GM23338 (cell line): ENCODE results near the gene SMC4. TPM values are rescaled to one million over a fixed set of nuclear protein-coding genes. Genes with fewer than 3 reads are reported as not detected.

ENCODE experiments used
- ATAC-seq: fragments of 200-7000 bp; cut with Tn5 transposase; 3 replicates; pipeline ENCODE4 v1.9.1; 2020
- DNase-seq: peaks from one replicate; pipeline ENCODE4 v3.0.0-alpha.2; 2015; ENCODE audit warnings: low spot score
- H2AFZ ChIP-seq: fragments of 200-600 bp; sonication (generic); 2 replicates; pipeline ENCODE4 v1.8.0; 2016; ENCODE audit warnings: antibody characterized with exemption, mild to moderate bottlenecking, moderate library complexity
- H3F3A ChIP-seq: fragments of 200-600 bp; sonication (generic); replicated peaks from 2 replicates; pipeline ENCODE4 v1.8.0; 2017; ENCODE audit warnings: antibody characterized with exemption, mixed run types, low read depth
- H3K27ac ChIP-seq: fragments of 200-600 bp; sonication (generic); 2 replicates; pipeline ENCODE4 v1.6.1; 2016; ENCODE audit warnings: low read depth
- H3K27me3 ChIP-seq: fragments of 200-600 bp; sonication (generic); 2 replicates; pipeline ENCODE4 v1.8.0; 2016; ENCODE audit warnings: mild to moderate bottlenecking, mixed run types, moderate library complexity; ENCODE audit not compliant: insufficient read depth
- H3K36me3 ChIP-seq: fragments of 200-600 bp; sonication (generic); 2 replicates; pipeline ENCODE4 v1.8.0; 2016; ENCODE audit warnings: mild to moderate bottlenecking; ENCODE audit not compliant: insufficient read depth
- H3K4me1 ChIP-seq: fragments of 200-600 bp; sonication (generic); 2 replicates; pipeline ENCODE4 v1.8.0; 2016; ENCODE audit warnings: mild to moderate bottlenecking, moderate library complexity; ENCODE audit not compliant: insufficient read depth
- H3K4me2 ChIP-seq: fragments of 200-600 bp; sonication (generic); 2 replicates; pipeline ENCODE4 v1.7.1; 2017; ENCODE audit warnings: mixed run types
- H3K4me3 ChIP-seq: fragments of 200-600 bp; sonication (generic); 2 replicates; pipeline ENCODE4 v1.6.1; 2016; ENCODE audit warnings: mixed run types
- H3K79me2 ChIP-seq: fragments of 200-600 bp; sonication (generic); replicated peaks from 2 replicates; pipeline ENCODE4 v1.8.0; 2017; ENCODE audit warnings: mild to moderate bottlenecking; ENCODE audit not compliant: insufficient read depth
- H3K9me2 ChIP-seq: fragments of 200-600 bp; sonication (generic); 2 replicates; pipeline ENCODE4 v1.8.0; 2017; ENCODE audit not compliant: insufficient read depth
- H4K20me1 ChIP-seq: fragments of 200-600 bp; sonication (generic); replicated peaks from 2 replicates; pipeline ENCODE4 v1.8.0; 2017; ENCODE audit warnings: mild to moderate bottlenecking; ENCODE audit not compliant: insufficient read depth
- H3K27ac Mint-ChIP-seq: 2 replicates; pipeline ENCODE4 v1.8.0; 2020; ENCODE audit warnings: inconsistent platforms, mild to moderate bottlenecking, moderate library complexity, mixed read lengths
- H3K27me3 Mint-ChIP-seq: 3 replicates; pipeline ENCODE4 v1.8.0; 2022; ENCODE audit warnings: low read depth, mild to moderate bottlenecking, moderate library complexity, mixed read lengths, inconsistent platforms; ENCODE audit not compliant: insufficient read depth, poor library complexity
- H3K36me3 Mint-ChIP-seq: 3 replicates; pipeline ENCODE4 v1.8.0; 2021; ENCODE audit warnings: low read depth, mild to moderate bottlenecking, inconsistent platforms, moderate library complexity, mixed read lengths
- H3K4me1 Mint-ChIP-seq: 3 replicates; pipeline ENCODE4 v1.8.0; 2020; ENCODE audit warnings: mild to moderate bottlenecking, inconsistent platforms, mixed read lengths
- H3K4me3 Mint-ChIP-seq: 3 replicates; pipeline ENCODE4 v1.8.0; 2021; ENCODE audit warnings: moderate library complexity, mild to moderate bottlenecking, inconsistent platforms, mixed read lengths
- H3K9me3 Mint-ChIP-seq: 3 replicates; pipeline ENCODE4 v1.8.0; 2020; ENCODE audit warnings: moderate library complexity, mild to moderate bottlenecking, inconsistent platforms, mixed read lengths
- ETS1 ChIP-seq: IDR thresholded peaks from 2 replicates; pipeline ENCODE4 v1.6.1; 2016; ENCODE audit warnings: antibody characterized with exemption
- EZH2phosphoT487 ChIP-seq: fragments of 200-600 bp; sonication (generic); IDR thresholded peaks from one replicate; pipeline ENCODE4 v1.8.1; 2018; ENCODE audit warnings: antibody characterized with exemption; ENCODE audit not compliant: unreplicated experiment
- JUNB ChIP-seq: IDR thresholded peaks from one replicate; pipeline ENCODE4 v1.6.1; 2016; ENCODE audit warnings: antibody characterized with exemption; ENCODE audit not compliant: unreplicated experiment
- NANOG ChIP-seq: IDR thresholded peaks from 2 replicates; pipeline ENCODE4 v1.6.1; 2016; ENCODE audit warnings: antibody characterized with exemption, borderline replicate concordance
- REST ChIP-seq: IDR thresholded peaks from one replicate; pipeline ENCODE4 v1.6.1; 2018; ENCODE audit warnings: antibody characterized with exemption; ENCODE audit not compliant: unreplicated experiment
- STAT1 ChIP-seq: IDR thresholded peaks from one replicate; pipeline ENCODE4 v1.6.1; 2016; ENCODE audit warnings: antibody characterized with exemption; ENCODE audit not compliant: unreplicated experiment
- ZNF114 ChIP-seq: fragments of 250-450 bp; sonication (Bioruptor Pico); IDR thresholded peaks from 2 replicates; pipeline ENCODE4 v1.5.0; 2020; ENCODE audit warnings: mild to moderate bottlenecking, moderate library complexity
- ZNF331 ChIP-seq: fragments of 250-450 bp; sonication (Bioruptor Pico); IDR thresholded peaks from 2 replicates; pipeline ENCODE4 v1.5.0; 2020; ENCODE audit warnings: low read depth, mild to moderate bottlenecking, moderate library complexity
- ZNF462 ChIP-seq: fragments of 250-450 bp; sonication (Bioruptor Pico); IDR thresholded peaks from 2 replicates; pipeline ENCODE4 v1.5.0; 2020; ENCODE audit warnings: mild to moderate bottlenecking, moderate library complexity
- polyA plus RNA-seq: library from polyadenylated mRNA; unstranded; fragments of >200 nt; fragmentation: Nextera tagmentation; extraction: Ambion mirVana; gene quantifications from 2 replicates; pipeline ENCODE4 v1.2.1, GENCODE V29; 2016
- total RNA-seq: library from RNA; depleted of rRNA; stranded (reverse); fragments of >200 nt; shearing (Covaris generic); gene quantifications from 2 replicates; pipeline ENCODE4 v1.2.3, GENCODE V29; 2014

The SMC4 gene
- total and polyA plus RNA-seq, 2 experiments from 2014 or later, result 167 to 412 TPM

- H3K4me3 ChIP-seq, result no peak overlapping the region
Measured at GRCh38 chr3:160370987-160371857, 28.2 kb upstream of the SMC4 start.

More at GRCh38 chr3:160370987-160371857, 28.2 kb upstream of the SMC4 start:
- H3K4me3 Mint-ChIP-seq, result no peak overlapping the region
- TF ChIP-seq REST (no peak), ZNF462 (no peak), NANOG (no peak), JUNB (no peak), STAT1 (no peak), ZNF114 (CRISPR knock-in tag) (no peak), ZNF331 (no peak), ETS1 (no peak), EZH2phosphoT487 (no peak)
- H4K20me1 ChIP-seq, result no peaks in the 10 kb centered on the region
- DNase-seq, result no peak
- H3K4me1 ChIP-seq, result no peaks in the 10 kb centered on the region
- H3K27ac ChIP-seq, result no peak overlapping the region
- no peaks in the 10 kb centered on the region for H3K9me2 ChIP-seq
- 0 out of 2 replicates have a peak, but pooled peaks cover 2% of the 10 kb centered on the region for H3K36me3 ChIP-seq
- H3K79me2 ChIP-seq, result no peaks in the 10 kb centered on the region
- no peaks in the 10 kb centered on the region for H3K27me3 Mint-ChIP-seq
- peaks cover 7% of the 10 kb centered on the region; the same call in 1 of the 3 replicates for H3K9me3 Mint-ChIP-seq
- no peak overlapping the region for H2AFZ ChIP-seq
- no peak overlapping the region for H3K27ac Mint-ChIP-seq
- H3K36me3 Mint-ChIP-seq, result peaks cover 25% of the 10 kb centered on the region
- no peaks in the 10 kb centered on the region for H3K27me3 ChIP-seq
- H3F3A ChIP-seq, result no peaks in the 10 kb centered on the region
- no peak for ATAC-seq
- H3K4me2 ChIP-seq, result no peak overlapping the region
- H3K4me1 Mint-ChIP-seq, result no peaks in the 10 kb centered on the region
